GM21576 (cell line): ENCODE data around the gene ZNF775.
A peak's percentile ranks its signal among the peaks of the same experiment; 100 is the strongest.

ENCODE experiments used
- ATAC-seq: cut with Tn5 transposase; IDR thresholded peaks from one replicate; pipeline ENCODE4 v1.9.1; 2021; ENCODE audit warnings: mild to moderate bottlenecking, moderate library complexity; ENCODE audit not compliant: unreplicated experiment

The ZNF775 gene

DNA sequence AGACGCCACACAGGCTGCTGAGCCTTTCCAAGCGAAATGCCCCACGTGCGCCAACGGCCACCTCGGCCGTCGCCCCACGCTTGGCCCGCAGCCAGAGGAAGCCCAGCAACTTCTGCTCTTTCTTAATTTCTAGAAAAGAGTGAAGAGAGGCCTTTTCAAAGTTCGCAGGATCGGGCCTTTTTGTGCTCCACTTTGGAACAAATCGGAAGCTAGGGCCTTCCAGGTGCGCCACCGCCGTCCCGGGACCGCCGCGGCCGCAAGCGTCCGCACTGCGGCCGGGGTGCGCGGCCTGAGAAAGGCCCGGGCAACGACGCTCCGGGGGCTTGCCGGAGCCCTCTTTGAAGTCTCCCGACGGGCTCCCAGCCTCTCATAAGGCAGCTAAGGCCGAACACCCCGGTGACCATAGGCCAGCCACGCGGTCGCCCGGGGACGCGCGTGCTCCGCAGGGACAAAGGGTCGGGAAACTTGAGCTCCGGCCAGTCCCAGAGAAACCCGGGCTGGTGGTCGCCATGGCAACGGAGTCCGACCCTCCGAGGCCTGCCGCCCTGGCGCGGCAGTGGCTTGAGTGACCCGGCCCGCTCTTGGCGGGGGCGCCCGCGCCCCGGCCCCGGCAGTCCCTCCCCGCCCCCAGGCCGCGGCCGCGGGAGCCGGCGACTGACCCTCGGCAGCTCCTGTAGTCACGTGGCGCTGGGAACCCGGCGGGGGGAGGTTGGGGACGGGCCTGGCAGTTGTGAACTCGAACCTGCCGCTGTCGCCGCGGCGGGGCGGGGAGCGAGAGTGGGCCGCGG is 10.8 kb upstream of the ZNF775 start, which contains the start of gene REPIN1:
TSS of gene REPIN1 (plus strand) at position 727 of the 788 bp plus-strand sequence. CDS start 890 bp downstream, outside the sequence.
- peak; percentile 38 for ATAC-seq

DNA sequence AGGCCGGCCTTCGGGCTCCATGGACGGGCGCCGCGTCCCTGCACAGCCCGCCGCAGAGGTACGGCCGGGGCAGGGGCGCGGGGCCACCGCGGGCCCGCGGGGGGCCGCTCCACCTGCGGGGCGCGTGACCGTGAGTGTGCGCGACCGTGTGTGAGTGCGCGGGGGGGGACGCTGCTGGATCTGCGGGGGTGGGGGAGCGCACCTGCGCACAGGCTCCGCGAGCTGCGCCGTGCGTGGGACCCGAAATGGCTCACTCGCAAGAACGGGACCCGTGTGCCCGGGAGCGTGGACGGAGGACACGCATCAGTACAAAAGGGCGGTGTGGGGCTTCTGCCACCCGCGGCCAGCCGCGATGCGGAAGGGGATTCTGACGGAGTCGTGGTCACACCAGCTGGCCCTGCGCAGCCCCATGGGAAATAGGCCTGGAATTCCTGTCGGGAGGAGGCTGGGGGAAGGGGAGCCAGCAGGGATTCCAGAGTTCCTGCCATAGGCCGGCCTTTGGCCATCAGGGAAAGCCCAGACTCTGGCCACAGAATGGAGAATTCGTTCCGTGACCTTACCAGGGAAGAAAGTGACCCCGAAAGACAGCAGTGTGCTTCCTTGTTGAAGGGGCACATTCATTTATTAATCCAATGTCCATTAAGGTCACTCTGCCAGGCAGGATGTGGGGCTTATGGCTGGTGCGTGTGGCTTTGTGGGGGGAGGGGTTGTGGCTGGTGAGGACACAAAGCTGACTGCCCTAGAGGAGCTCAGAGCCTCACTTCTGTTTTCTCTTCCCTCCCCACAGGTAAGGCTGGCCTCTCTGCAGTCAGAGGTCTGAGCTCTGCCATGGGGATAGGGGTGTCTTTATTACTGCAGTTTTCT is 10.0 kb upstream of the ZNF775 start:
- ATAC-seq, result peak; percentile 38

DNA sequence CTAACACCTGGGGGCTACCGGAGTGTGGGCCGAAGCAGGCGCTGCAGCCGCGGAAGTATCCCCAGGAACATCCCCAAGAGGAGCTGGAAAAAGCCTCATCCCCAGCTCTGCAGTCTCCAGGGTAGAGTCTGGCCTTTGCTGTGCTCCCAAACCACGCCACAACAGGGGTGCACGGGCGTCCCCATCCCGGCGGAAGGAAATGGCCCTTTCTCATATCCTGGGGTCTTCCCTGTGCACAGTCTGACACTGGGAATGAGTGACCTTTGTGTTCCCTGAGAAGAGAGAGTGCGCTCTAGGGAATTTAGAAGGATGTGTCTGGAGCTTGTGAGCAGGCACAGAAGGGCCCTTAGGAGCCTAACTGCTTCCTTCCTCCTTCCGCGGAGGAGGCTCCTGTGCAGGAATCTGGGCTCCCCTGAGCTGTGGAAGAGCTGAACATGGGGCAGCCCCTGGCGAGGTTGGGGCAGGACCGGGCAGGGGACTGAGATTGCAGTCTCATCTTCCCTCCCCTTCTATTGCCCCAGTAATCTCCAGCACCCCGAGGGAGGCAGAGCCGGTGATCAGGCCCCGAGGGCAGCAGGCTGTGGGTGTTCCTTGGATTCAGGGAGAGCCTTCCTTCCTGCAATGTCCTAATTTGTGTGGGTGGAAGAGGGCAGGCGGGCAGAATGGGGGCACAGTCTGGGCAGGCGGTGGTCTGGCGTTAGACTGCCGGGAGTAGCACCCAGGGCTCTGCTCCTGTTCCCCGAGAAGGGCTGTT is 9.2 kb upstream of the ZNF775 start:
- no peak for ATAC-seq

DNA sequence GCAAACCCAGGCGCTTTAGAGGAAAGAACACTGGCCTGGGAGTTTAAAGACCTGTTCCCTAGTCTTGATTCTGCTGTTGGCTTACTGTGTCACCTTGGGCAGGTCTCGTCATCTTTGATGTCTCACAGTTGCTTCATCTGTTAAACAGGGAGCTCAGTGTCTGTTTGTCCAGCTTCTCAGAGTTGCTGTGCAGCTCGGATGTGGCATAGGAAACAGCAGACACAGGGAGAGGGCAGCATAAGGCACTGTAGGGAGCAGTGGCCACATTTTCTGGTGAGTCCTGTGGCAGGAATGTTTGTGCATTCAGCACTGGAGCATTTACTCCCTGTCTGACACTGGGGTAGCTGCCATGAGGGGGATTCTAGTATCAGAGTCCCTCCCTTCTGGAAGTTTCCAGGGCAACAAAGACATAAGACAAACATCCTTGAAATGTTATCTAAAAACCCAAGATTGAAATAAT is 8.5 kb upstream of the ZNF775 start:
- ATAC-seq, result no peak

DNA sequence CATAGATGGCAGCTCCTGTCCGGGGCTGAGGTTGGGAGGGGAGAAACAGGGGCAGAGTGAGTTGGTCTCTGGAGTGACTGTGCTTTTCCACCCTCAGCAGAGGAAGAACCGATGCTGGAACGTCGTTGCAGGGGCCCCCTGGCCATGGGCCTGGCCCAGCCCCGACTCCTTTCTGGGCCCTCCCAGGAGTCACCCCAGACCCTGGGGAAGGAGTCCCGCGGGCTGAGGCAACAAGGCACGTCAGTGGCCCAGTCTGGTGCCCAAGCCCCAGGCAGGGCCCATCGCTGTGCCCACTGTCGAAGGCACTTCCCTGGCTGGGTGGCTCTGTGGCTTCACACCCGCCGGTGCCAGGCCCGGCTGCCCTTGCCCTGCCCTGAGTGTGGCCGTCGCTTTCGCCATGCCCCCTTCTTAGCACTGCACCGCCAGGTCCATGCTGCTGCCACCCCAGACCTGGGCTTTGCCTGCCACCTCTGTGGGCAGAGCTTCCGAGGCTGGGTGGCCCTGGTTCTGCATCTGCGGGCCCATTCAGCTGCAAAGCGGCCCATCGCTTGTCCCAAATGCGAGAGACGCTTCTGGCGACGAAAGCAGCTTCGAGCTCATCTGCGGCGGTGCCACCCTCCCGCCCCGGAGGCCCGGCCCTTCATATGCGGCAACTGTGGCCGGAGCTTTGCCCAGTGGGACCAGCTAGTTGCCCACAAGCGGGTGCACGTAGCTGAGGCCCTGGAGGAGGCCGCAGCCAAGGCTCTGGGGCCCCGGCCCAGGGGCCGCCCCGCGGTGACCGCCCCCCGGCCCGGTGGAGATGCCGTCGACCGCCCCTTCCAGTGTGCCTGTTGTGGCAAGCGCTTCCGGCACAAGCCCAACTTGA is 7.8 kb upstream of the ZNF775 start:
- no peak for ATAC-seq

DNA sequence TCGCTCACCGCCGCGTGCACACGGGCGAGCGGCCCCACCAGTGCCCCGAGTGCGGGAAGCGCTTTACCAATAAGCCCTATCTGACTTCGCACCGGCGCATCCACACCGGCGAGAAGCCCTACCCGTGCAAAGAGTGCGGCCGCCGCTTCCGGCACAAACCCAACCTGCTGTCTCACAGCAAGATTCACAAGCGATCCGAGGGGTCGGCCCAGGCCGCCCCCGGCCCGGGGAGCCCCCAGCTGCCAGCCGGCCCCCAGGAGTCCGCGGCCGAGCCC is 7.2 kb upstream of the ZNF775 start:
- ATAC-seq, result no peak

DNA sequence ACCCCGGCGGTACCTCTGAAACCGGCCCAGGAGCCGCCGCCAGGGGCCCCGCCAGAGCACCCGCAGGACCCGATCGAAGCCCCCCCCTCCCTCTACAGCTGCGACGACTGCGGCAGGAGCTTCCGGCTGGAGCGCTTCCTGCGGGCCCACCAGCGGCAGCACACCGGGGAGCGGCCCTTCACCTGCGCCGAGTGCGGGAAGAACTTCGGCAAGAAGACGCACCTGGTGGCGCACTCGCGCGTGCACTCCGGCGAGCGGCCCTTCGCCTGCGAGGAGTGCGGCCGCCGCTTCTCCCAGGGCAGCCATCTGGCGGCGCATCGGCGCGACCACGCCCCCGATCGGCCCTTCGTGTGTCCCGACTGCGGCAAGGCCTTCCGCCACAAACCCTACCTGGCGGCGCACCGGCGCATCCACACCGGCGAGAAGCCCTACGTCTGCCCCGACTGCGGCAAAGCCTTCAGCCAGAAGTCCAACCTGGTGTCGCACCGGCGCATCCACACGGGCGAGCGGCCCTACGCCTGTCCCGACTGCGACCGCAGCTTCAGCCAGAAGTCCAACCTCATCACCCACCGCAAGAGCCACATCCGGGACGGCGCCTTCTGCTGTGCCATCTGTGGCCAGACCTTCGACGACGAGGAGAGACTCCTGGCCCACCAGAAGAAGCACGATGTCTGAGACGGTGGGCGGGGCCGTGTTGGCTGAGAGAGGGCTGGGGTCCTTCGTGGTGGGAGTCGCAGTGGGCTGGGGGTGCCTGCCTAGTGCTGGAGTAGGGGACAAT is 6.7 kb upstream of the ZNF775 start:
- no peak for ATAC-seq

DNA sequence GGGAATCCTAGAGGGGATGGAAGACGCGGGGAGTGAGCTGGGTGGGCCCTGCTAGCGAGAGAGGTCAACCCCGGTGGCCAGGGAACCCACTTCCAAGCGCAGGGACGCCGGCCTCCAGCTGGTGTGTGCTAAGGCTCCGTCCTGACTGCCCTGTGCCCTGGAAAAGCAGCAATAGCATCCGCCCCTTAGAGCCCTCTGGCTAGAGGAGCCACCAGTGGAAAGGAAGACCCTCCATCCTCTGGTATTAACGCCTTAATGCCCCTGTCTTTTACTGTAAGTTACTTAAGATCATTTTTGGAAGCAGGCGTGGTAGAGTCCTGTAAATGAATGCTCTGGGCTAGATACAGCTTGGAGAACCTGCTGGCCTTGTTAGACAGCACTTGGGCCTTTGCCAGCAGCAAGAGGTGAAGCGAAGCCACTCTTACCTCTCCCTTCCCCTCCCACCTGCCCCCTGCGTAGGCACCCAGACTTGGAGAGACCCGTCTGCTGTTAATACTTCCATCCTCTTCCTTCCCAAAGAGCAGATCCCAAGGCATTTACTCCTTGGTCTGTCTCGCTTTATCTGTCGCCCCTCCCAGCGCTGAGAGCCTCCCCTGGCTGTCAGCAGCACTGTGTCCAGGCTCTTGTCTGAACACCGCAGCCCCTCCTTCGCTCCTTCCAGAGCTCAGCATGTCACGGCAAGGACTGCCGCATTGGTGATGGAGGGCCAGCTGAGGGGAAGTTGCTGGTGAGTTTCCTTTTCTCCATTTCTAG is 5.9 kb upstream of the ZNF775 start:
- ATAC-seq, result no peak

DNA sequence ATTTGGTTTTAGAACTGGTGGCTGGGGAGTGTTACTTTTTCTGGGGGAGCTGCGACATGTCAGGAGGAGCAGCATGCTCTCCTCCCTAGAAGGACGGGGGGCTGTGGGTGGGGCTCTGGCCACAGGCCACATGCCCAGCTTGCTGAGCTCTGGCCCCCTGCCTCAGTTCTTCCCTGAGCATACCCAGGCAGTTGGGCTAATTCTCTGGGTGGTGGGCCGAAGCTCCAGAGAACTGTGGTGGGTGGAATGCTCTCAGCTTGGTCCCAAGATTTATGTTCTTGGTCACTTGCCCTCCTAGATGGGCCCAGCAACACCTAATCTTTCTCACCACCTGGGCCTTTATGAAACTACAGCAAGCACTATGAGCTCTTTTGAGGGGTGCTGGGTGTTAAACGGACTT is 5.1 kb upstream of the ZNF775 start:
- no peak for ATAC-seq

DNA sequence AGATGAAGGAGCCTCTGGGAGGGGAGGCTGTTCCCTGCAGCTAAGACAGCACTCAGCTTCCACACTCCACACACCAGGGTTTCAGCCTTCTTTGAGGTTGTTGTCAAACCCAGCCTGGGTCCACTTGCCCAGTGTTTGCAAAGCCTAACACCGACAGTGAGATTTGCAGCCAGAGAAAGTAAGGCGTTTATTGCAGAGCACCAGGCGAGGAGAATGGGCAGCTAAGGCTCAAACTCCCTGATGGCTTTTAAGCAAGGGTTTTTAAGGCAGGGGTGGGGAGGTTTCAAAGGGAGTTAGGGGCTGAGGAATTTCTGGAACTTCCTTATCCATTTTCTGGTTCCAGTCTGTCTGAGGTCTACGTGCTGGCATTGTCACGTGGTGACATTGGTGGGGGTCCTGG is 4.7 kb upstream of the ZNF775 start:
- ATAC-seq, result no peak

DNA sequence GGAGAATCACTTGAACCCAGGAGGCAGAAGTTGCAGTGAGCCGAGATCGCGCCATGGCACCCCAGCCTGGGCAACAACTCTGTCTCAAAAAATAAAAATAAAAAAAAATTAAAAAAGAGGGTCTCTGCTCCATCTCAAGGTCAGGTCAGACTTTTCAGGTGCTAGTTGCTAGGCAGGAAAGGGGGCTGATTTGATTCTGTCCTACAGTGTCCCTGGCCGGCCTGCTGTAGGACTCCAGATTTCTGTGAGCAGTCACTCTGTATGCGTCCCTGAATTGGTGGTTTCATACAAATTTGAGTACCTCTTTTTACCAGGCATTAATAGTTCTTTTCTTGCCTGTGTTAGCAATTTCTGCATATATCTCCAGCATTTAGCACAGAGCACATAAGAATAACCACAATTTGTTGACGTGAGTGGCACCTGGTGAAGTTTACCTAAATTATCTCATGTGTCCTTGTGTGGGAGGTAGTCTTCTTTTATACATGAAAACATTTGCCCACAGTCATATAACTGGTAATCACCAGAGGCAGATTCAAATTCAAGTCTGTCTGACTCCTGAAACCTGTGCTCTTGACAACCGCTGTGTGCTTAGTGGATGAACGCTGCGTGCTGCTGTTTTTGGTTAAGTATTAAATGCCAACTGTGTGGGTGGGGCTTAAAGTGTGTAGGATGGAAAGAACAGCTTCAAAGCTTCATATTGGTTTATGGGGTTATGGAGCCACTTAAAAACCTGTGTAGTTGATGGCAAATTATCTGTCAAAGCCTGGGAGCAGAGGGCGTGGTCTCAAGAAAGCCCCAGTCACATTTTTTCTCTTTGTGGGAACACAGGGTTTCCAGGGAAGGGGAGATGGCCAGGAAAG is 3.2 kb upstream of the ZNF775 start:
- ATAC-seq, result peak; percentile 17

DNA sequence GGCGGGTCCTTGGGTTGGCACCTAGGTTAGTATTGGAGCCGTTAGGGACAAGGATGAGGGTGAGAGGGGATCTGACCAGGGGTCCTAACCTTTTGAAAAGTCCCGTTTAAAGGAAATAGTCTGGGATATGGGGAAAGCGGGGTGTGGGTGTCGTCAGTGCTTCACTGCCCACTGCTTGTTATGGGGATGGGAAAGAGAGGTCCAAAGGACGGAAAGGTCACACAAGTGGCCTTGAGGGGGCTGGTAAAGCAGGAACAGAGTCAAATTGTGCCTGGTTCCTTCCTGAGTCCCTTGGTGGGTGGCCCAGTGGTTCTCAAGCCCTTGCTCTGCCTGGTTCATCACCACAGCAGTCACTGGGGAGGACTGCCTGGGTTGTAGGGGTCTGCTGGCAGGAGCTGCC is 2.6 kb upstream of the ZNF775 start:
- no peak for ATAC-seq

DNA sequence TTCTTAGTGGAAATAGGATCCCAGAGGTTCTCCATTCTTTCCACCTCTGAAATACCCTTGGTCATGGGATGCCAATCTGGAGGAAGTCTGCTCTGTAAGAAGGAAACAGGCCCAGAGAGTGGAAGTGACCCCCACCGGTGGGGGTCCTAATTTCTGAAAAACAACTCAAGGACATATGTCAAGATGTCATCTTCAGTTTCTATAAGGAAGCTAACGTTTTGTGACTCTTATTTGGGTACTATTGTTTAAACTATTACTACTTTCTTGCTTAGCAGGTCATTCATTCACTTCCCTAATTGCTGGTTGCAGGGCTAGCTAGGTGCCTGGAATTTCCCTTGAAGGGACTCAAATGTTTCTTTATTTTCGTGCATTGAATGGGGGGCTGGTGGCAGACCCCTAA is 1.9 kb upstream of the ZNF775 start:
- no peak for ATAC-seq

DNA sequence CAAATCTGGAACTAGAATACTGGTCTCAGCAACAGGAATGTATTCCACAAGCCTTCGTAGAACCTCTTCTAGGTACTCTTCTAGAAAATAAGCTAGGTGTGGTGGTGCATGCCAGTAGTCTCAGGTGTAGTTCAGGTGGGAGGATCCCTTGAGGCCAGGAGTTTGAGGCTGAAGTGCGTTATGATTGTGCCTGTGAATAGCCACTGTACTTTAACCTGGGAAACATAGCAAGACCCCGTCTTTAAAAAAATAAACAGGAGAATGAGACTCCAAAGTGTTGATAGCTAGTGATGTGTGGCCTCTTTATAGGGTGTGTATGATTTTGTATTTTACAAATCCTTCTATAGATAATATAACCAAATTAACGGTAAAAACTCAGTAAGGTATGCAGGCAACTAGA is 1.5 kb upstream of the ZNF775 start:
- ATAC-seq, result no peak

DNA sequence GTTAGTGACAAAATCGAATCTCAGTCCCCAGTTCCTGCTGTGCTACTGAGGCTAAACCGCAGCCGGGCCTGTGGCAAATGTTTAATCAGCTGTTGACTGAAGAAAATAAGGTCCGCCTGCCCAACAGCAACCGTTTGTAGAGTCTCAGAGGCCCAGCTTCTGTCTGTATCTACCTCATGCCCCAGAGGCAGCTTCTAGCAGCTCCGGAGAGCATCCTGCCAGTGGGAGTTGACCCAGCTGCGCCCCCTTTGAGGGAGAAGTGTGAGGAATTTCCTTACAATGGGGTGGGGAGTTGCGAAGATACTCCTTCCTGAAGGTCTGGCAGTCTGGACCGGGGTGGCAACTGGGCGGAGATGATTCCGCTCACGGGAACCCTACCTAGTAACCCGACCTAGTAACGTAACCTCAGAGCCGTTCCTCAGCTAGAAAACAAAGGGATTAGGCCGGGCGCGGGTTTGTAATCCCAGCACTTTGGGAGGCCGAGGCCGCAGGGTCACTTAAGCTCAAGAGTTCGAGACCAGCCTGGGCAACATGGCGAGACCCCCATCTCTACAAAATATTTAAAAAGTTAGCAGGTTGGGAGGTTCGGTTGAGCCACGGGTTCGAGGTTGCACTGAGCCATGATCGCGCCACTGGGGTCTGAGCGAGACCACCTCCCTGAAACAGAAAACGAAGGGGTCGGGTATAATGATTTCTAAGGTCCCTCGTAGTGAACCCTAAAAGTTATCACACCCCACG is 846 bp upstream of the ZNF775 start:
- ATAC-seq, result no peak

DNA sequence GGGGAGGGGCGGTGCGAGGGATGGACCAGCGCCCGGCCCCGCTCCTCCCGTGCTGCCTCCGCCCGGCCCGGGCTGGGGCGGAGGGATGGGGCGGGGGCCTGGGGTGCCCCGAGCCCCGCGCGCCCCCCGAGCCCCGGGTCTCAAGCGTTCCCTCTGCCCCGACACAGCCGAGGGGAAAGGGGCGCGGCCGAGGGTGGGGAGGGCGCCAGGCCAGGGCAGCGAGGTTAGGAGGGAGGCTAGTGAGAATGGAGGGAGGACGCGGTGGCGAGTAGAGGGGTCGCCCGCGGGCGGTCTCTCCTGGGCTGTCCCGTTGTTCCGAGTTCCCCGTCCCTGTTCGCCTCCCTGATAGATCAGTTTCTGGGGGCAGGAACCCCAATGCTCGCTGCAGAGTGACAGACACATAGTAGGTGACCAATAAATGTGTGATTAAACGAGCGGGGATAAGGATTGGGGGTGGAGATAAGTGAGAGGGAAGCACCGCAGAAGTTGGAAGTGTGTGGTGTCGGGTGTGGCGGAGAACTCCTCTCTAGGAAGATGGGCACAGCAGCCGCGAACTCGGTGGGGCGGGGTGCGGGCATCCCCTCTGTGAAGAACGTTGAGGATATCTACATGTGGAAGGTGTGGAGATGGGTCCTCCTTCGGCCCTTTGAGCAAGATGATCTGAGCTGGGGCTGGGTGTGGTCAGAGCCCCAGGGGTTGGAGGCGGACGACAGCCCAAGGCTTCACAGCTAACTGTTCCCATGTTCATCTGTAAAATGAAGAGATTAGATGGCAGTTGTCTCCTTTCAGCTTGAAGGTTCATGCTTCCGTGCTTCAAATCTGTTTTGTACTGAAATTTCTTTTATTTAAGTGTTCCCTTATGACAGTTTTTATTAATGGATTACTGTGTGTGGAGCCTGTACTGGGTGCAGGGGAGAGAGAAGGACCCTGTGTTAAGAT is 580 bp downstream of the ZNF775 start:
- ATAC-seq, result no peak
